ENCODE results near the gene PNMT. TPM values are rescaled to one million over a fixed set of nuclear protein-coding genes. Genes with fewer than 3 reads are reported as not detected.

PNMT gene
- total and polyA plus RNA-seq, 2 donors (not counting 1 experiment from before 2014, with no cell fraction given): 0.13 to 0.76 TPM

DNA sequence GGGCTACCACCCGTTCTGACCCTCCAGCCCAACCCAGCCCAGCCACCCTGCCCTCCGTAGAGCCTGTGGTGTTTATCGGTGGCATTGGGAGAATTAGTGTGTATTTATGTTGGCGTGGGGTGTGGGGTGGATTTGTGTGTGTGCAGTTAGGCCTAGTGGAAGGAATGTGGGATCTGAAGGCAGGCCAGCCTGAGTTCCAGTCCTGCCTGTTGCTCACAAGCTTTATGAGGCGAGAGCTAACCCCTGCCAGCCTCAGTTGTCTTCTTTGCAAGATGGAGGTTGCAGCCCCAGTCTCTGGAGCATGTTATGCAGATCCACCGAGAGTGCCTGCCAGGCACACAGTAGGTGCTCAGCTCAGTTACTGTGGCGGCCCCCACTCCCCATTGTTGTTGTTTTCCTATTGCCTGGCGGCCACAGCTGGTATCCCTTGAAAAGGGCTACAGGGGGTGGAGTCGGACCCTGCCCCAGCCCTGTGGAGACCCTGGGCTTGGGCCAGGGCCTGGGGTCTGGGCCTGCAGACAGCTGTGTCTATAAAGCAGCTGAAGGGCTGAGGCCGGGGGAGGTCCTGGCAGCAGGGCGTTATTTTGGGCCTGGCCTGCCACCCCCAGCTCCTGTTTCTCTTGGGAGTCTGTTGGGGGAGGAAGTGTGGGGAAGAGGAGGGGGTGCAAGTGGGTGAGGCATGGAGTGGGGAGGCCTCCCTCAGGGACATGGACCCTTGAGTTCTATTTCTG is 36.7 kb downstream of the PNMT start:
- peaks cover 0 to 20% (median 10%) of the 10 kb centered on the region in 4 experiments for H3K27me3 ChIP-seq (replicated peaks in 1 of 4; ENCODE audit: control extremely low read depth in 1 of 4, control insufficient read depth in 3 of 4, insufficient read depth in 4 of 4, low read length in 3 of 4)
- H3K9me3 ChIP-seq (ENCODE audit: control extremely low read depth in 1 of 3, control insufficient read depth in 2 of 3, insufficient read depth in 1 of 3, low read length in 2 of 3): peaks cover 0 to 4% (median 0%) of the 10 kb centered on the region in 3 donors
- no peak overlapping the region for H3K9ac ChIP-seq (ENCODE audit: low read length)
- intact Hi-C loops (cut with micrococcal nuclease): no loop called here
- no peak overlapping the region for H3K4me2 ChIP-seq (replicated peaks; ENCODE audit: low read depth, low read length, poor library complexity, severe bottlenecking)
- H3K27ac Mint-ChIP-seq: no peak overlapping the region
- no peak overlapping the region for H3K4me3 ChIP-seq (ENCODE audit: control extremely low read depth in 1 of 5, extremely low read depth in 1 of 5, insufficient read depth in 1 of 5, low read depth in 2 of 5, low read length in 4 of 5)
- ChIA-PET POLR2A (no interaction called here), CTCF (interaction anchor here (1.6 kb wide), 1 partner anchor 9 kb away, joined by 3 read pairs; no protein-coding TSS in a partner anchor)
- TF ChIP-seq, protein P1, sequence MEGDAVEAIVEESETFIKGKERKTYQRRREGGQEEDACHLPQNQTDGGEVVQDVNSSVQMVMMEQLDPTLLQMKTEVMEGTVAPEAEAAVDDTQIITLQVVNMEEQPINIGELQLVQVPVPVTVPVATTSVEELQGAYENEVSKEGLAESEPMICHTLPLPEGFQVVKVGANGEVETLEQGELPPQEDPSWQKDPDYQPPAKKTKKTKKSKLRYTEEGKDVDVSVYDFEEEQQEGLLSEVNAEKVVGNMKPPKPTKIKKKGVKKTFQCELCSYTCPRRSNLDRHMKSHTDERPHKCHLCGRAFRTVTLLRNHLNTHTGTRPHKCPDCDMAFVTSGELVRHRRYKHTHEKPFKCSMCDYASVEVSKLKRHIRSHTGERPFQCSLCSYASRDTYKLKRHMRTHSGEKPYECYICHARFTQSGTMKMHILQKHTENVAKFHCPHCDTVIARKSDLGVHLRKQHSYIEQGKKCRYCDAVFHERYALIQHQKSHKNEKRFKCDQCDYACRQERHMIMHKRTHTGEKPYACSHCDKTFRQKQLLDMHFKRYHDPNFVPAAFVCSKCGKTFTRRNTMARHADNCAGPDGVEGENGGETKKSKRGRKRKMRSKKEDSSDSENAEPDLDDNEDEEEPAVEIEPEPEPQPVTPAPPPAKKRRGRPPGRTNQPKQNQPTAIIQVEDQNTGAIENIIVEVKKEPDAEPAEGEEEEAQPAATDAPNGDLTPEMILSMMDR (IDR thresholded peaks at IDR 0.05): no peak
- TF ChIP-seq EZH2 (IDR thresholded peaks at IDR 0.05; ENCODE audit: borderline replicate concordance, insufficient read depth, low read depth, low read length, poor library complexity, severe bottlenecking): no peak
- H3K36me3 ChIP-seq (replicated peaks in 1 of 2; ENCODE audit: control extremely low read depth in 1 of 2, control insufficient read depth in 1 of 2, extremely low read depth in 1 of 2, insufficient read depth in 2 of 2, low read length in 1 of 2): no peaks in the 10 kb centered on the region
- WGBS (ENCODE audit: insufficient coverage): 78% methylated on average over 10 of the region's 11 CpGs
- H3K4me3 Mint-ChIP-seq: no peak overlapping the region
- H3K9me3 Mint-ChIP-seq (ENCODE audit: insufficient read depth): no peaks in the 10 kb centered on the region
- peaks cover 23 to 25% of the 10 kb centered on the region in 2 donors for H3K4me1 ChIP-seq (ENCODE audit: control insufficient read depth in 2 of 2, insufficient read depth in 2 of 2, low read length in 2 of 2)
- no peaks in the 10 kb centered on the region for H4K20me1 ChIP-seq (ENCODE audit: control insufficient read depth, insufficient read depth, low read length, poor library complexity, severe bottlenecking)
- DNase-seq (no peak), ATAC-seq (ENCODE audit: low read depth) (no peak)
- H3K79me2 ChIP-seq (ENCODE audit: control insufficient read depth, insufficient read depth, low read length): no peaks in the 10 kb centered on the region
- H2AFZ ChIP-seq (ENCODE audit: insufficient read depth, low read depth, low read length, poor library complexity, severe bottlenecking): no peak overlapping the region
- H3K27ac ChIP-seq (ENCODE audit: low read length in 2 of 2): no peak overlapping the region
- peaks cover 18% of the 10 kb centered on the region for H3K27me3 Mint-ChIP-seq
- H3K4me1 Mint-ChIP-seq: peaks cover 16% of the 10 kb centered on the region

DNA sequence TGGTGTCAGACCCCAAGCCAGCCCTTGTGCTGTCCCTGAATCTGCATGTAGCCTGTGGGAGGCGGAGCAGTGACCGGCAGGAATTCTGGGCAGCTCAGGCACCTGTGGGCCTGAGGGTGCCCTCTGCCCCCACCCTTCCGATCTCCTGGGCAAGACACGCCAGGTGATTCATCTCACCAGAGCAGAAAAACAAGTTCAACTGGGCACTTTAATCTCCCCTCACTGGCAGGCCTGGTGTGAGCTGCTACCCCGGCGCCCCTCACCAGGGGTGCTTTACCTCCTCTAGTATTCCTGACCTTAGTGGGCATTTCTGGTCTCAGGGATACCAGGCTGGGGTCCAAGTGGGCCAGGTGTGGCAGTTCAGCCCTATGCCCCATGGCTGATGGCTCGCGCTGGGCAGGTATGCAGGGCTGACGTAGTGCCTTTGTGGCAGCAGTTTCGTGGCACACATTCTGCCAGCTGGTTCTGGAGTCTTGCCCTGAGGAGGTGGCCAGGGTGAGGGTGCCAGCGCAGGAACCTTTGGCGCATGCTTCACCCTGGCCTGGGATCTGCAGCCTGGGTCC is 37.6 kb downstream of the PNMT start:
- ChIA-PET CTCF (interaction anchor here (1.6 kb wide), 1 partner anchor 10 kb away, joined by 3 read pairs; no protein-coding TSS in a partner anchor), POLR2A (no interaction called here)
- Histone ChIP-seq H3K36me3 (replicated peaks in 1 of 2; ENCODE audit: control extremely low read depth in 1 of 2, control insufficient read depth in 1 of 2, extremely low read depth in 1 of 2, insufficient read depth in 2 of 2, low read length in 1 of 2) (no peaks in the 10 kb centered on the region), H3K4me3 (ENCODE audit: control extremely low read depth in 1 of 5, extremely low read depth in 1 of 5, insufficient read depth in 1 of 5, low read depth in 2 of 5, low read length in 4 of 5) (no peak overlapping the region), H2AFZ (ENCODE audit: insufficient read depth, low read depth, low read length, poor library complexity, severe bottlenecking) (no peak overlapping the region), H3K79me2 (ENCODE audit: control insufficient read depth, insufficient read depth, low read length) (no peaks in the 10 kb centered on the region), H3K27ac (ENCODE audit: low read length in 2 of 2) (no peak overlapping the region), H3K4me1 (ENCODE audit: control insufficient read depth in 2 of 2, insufficient read depth in 2 of 2, low read length in 2 of 2) (peaks cover 15 to 19% of the 10 kb centered on the region in 2 donors), H4K20me1 (ENCODE audit: control insufficient read depth, insufficient read depth, low read length, poor library complexity, severe bottlenecking) (no peaks in the 10 kb centered on the region), H3K4me2 (replicated peaks; ENCODE audit: low read depth, low read length, poor library complexity, severe bottlenecking) (no peak overlapping the region), H3K9ac (ENCODE audit: low read length) (no peak overlapping the region), H3K9me3 (ENCODE audit: control extremely low read depth in 1 of 3, control insufficient read depth in 2 of 3, insufficient read depth in 1 of 3, low read length in 2 of 3) (no peaks in the 10 kb centered on the region), H3K27me3 (replicated peaks in 1 of 4; ENCODE audit: control extremely low read depth in 1 of 4, control insufficient read depth in 3 of 4, insufficient read depth in 4 of 4, low read length in 3 of 4) (peaks cover 0 to 12% (median 5%) of the 10 kb centered on the region in 4 experiments)
- DNase-seq (no peak), ATAC-seq (ENCODE audit: low read depth) (no peak)
- no peak overlapping the region for H3K27ac Mint-ChIP-seq
- no peak overlapping the region for H3K4me3 Mint-ChIP-seq
- H3K9me3 Mint-ChIP-seq (ENCODE audit: insufficient read depth): no peaks in the 10 kb centered on the region
- 97% methylated on average over 11 of the region's 12 CpGs for WGBS (ENCODE audit: insufficient coverage)
- H3K27me3 Mint-ChIP-seq: peaks cover 14% of the 10 kb centered on the region
- no peak for TF ChIP-seq EZH2 (IDR thresholded peaks at IDR 0.05; ENCODE audit: borderline replicate concordance, insufficient read depth, low read depth, low read length, poor library complexity, severe bottlenecking)
- TF ChIP-seq, protein P1 (IDR thresholded peaks at IDR 0.05): no peak
- H3K4me1 Mint-ChIP-seq: peaks cover 16% of the 10 kb centered on the region
- intact Hi-C loops (cut with micrococcal nuclease): no loop called here
